Natural killer cell (primary cell): ENCODE results near the gene UTF1. TPM values are rescaled to one million over a fixed set of nuclear protein-coding genes. Genes with fewer than 3 reads are reported as not detected.

ENCODE experiments used
- ATAC-seq, 3 donors: fragments of 150-1000 bp in 2 of 3; fragments of 200-7000 bp in 1 of 3; cut with Tn5 transposase; 1 replicate in 1 of 3; 2 replicates in 2 of 3; pipeline ENCODE4 v1.10.0; 2021; ENCODE audit warnings: mild to moderate bottlenecking in 2 of 3, moderate library complexity in 2 of 3
- DNase-seq, 2 donors: peaks; one replicate each; pipeline versions ENCODE4 v3.0.0 to v3.0.0-alpha.2; 2013 to 2021; ENCODE audit warnings: mixed read lengths in 1 of 2
- H3K27ac ChIP-seq: one replicate; pipeline ENCODE4 v1.5.1; 2013; ENCODE audit warnings: mild to moderate bottlenecking, low read length
- H3K27me3 ChIP-seq: one replicate; pipeline ENCODE4 v1.6.1; 2013; ENCODE audit warnings: low read length; ENCODE audit not compliant: control insufficient read depth, insufficient read depth
- H3K36me3 ChIP-seq: one replicate; pipeline ENCODE4 v1.6.1; 2013; ENCODE audit warnings: low read length; ENCODE audit not compliant: control insufficient read depth, insufficient read depth
- H3K4me1 ChIP-seq: one replicate; pipeline ENCODE4 v1.6.1; 2013; ENCODE audit warnings: low read length; ENCODE audit not compliant: control insufficient read depth, insufficient read depth
- H3K4me3 ChIP-seq: one replicate; pipeline ENCODE4 v1.5.1; 2013; ENCODE audit warnings: low read length
- H3K9me3 ChIP-seq: one replicate; pipeline ENCODE4 v1.6.1; 2013; ENCODE audit warnings: low read length; ENCODE audit not compliant: control insufficient read depth, insufficient read depth
- H3K27ac Mint-ChIP-seq, 2 donors: one replicate each; pipeline ENCODE4 v1.8.0; 2022; ENCODE audit warnings: mild to moderate bottlenecking in 2 of 2, mixed read lengths in 2 of 2, moderate library complexity in 1 of 2
- H3K27me3 Mint-ChIP-seq, 2 donors: one replicate each; pipeline ENCODE4 v1.8.0; 2022; ENCODE audit warnings: low read depth in 2 of 2, mixed read lengths in 2 of 2
- H3K36me3 Mint-ChIP-seq: one replicate; pipeline ENCODE4 v1.8.0; 2022; ENCODE audit warnings: mixed read lengths
- H3K4me1 Mint-ChIP-seq, 2 donors: one replicate each; pipeline ENCODE4 v1.8.0; 2022; ENCODE audit warnings: mixed read lengths in 2 of 2
- H3K4me3 Mint-ChIP-seq: one replicate; pipeline ENCODE4 v1.8.0; 2022; ENCODE audit warnings: mild to moderate bottlenecking, moderate library complexity, mixed read lengths
- H3K9me3 Mint-ChIP-seq, 2 donors: one replicate each; pipeline ENCODE4 v1.8.0; 2022; ENCODE audit warnings: mixed read lengths in 2 of 2
- WGBS: methylation state at CpG from one replicate; pipeline ENCODE4 v1.1.7; 2013; ENCODE audit warnings: missing lambda C conversion rate; ENCODE audit not compliant: insufficient coverage; 5-methylcytosine and 5-hydroxymethylcytosine counted together
- intact Hi-C: fragments of 100-400 bp; cut with micrococcal nuclease; formaldehyde crosslinking; loops from one replicate; pipeline ENCODE4 v1.14.2; 2022
- total RNA-seq, 4 donors: library from RNA; stranded (reverse); fragments of 120-200 nt in 1 of 4; gene quantifications; one replicate each; pipeline versions ENCODE4 v1.2.3 to v1.2.4, GENCODE V29; 2013 to 2022
- TF ChIP-seq, protein P1 (sequence below): fragments of 200-600 bp; IDR thresholded peaks from one replicate; pipeline ENCODE4 v1.8.0; 2022; ENCODE audit warnings: antibody characterized with exemption

Gene UTF1
- total RNA-seq, 3 donors from 2014 or later (not counting 1 experiment from before 2014, with no cell fraction given), result 0.31 to 0.33 TPM; not detected in 1

DNA sequence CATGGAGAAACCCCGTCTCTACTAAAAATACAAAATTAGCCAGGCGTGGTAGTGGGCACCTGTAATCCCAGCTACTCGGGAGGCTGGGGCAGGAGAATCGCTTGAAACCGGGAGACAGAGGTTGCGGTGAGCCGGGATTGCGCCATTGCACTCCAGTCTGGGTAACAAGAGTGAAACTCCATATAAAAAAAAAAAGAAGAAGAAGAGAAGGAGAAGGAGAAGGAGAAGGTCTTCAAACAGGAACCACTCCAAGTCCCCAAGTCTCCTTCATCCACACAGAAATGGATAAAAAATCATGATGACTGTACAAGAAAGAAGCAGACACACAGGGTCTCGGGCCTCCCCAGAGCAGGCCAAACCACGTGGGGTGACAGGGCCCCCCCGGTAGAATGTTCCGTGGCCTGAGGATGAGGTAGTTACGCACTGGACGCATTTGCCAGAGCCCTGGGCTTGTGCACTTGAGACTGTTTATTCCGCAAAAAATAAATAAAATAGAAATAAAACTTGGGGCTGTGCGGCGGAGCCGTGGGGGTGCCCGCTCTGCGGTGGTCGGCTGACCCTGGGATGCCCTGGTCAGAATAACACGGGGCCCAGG lies 23.4 kb downstream of the UTF1 start:
- peaks cover 0 to 6% of the 10 kb centered on the region in 2 donors for H3K27me3 Mint-ChIP-seq
- intact Hi-C loops, result no loop called here
- H3K36me3 Mint-ChIP-seq, result no peaks in the 10 kb centered on the region
- H3K27me3 ChIP-seq, result no peaks in the 10 kb centered on the region
- no peaks in the 10 kb centered on the region for H3K9me3 Mint-ChIP-seq
- H3K27ac Mint-ChIP-seq, result no peak overlapping the region
- H3K4me1 Mint-ChIP-seq, result peaks cover 7 to 17% of the 10 kb centered on the region in 2 donors
- no peak for DNase-seq
- 92% methylated on average over 22 of the region's 22 CpGs for WGBS
- TF ChIP-seq, protein P1, sequence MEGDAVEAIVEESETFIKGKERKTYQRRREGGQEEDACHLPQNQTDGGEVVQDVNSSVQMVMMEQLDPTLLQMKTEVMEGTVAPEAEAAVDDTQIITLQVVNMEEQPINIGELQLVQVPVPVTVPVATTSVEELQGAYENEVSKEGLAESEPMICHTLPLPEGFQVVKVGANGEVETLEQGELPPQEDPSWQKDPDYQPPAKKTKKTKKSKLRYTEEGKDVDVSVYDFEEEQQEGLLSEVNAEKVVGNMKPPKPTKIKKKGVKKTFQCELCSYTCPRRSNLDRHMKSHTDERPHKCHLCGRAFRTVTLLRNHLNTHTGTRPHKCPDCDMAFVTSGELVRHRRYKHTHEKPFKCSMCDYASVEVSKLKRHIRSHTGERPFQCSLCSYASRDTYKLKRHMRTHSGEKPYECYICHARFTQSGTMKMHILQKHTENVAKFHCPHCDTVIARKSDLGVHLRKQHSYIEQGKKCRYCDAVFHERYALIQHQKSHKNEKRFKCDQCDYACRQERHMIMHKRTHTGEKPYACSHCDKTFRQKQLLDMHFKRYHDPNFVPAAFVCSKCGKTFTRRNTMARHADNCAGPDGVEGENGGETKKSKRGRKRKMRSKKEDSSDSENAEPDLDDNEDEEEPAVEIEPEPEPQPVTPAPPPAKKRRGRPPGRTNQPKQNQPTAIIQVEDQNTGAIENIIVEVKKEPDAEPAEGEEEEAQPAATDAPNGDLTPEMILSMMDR, result no peak
- no peak overlapping the region for H3K4me3 ChIP-seq
- no peak overlapping the region for H3K4me3 Mint-ChIP-seq
- ATAC-seq, result no peak
- peaks cover 18% of the 10 kb centered on the region for H3K4me1 ChIP-seq
- H3K27ac ChIP-seq, result no peak overlapping the region
- no peaks in the 10 kb centered on the region for H3K9me3 ChIP-seq
- H3K36me3 ChIP-seq, result no peaks in the 10 kb centered on the region

DNA sequence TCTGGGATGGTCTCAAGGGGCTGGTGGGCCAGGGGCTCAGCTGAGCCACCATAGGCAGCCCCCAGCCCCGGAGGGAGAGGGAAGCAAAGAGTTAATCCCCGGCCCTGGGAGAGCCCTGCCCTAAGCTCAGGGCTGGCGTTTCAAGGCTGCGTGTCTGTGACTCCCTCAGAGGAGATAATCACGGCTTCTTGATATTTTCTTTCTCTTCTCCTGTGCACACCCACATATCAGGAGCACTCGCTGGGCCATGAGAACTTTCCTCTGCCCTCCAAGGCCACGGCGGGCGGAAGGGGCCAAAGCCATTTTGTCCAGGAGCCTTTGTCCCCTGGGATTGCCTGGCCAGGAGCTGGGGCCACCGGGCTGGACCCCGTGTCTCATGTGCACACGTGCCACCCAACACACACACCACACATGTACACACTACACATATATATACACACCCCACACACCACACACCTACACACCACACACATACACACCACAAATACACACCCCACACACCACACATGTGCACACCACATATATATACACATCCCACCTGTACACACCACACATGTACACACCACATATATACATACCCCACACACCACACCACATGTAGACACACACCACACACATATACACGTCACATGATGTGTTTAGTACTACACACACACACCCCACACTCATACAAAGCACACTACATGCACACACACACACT lies 24.6 kb downstream of the UTF1 start:
- DNase-seq, result no peak
- TF ChIP-seq, protein P1, result no peak
- H3K27me3 Mint-ChIP-seq, result peaks cover 0 to 6% of the 10 kb centered on the region in 2 donors
- H3K9me3 Mint-ChIP-seq, result no peaks in the 10 kb centered on the region
- intact Hi-C loops, result no loop called here
- no peak overlapping the region for H3K4me3 ChIP-seq
- H3K4me1 ChIP-seq, result peaks cover 29% of the 10 kb centered on the region
- no peak overlapping the region for H3K27ac ChIP-seq
- 79% methylated on average over 13 of the region's 13 CpGs for WGBS
- no peak for ATAC-seq
- peaks cover 15 to 26% of the 10 kb centered on the region in 2 donors for H3K4me1 Mint-ChIP-seq
- no peak overlapping the region for H3K4me3 Mint-ChIP-seq
- no peaks in the 10 kb centered on the region for H3K36me3 ChIP-seq
- no peaks in the 10 kb centered on the region for H3K27me3 ChIP-seq
- no peak overlapping the region for H3K27ac Mint-ChIP-seq
- H3K9me3 ChIP-seq, result no peaks in the 10 kb centered on the region
- no peaks in the 10 kb centered on the region for H3K36me3 Mint-ChIP-seq

DNA sequence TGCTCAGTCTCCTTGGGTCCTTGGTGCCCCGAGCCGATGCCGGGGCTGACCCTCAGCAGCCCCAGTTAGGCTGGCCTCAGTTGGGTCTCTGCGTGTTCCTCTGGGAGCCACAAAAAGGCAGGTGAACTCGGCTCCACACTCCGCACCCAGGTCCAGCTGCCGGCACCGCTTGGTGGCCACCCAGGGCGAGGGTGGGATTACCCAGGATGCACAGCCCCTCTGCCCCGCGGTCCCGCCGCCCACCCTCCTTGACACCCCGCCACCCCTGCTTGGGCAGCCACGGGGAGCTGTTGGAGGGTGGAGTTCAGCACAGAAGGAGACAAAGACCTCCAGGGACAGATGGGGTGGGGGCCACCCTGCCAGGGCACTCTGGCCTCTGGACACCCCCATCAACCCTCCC lies 25.3 kb downstream of the UTF1 start:
- TF ChIP-seq, protein P1, result no peak
- Histone ChIP-seq H3K27me3 (no peaks in the 10 kb centered on the region), H3K9me3 (no peaks in the 10 kb centered on the region), H3K27ac (no peak overlapping the region), H3K4me3 (no peak overlapping the region), H3K4me1 (peaks cover 36% of the 10 kb centered on the region), H3K36me3 (no peaks in the 10 kb centered on the region)
- ATAC-seq (no peak), DNase-seq (no peak)
- Mint-ChIP-seq H3K36me3 (no peaks in the 10 kb centered on the region), H3K27me3 (peaks cover 0 to 4% of the 10 kb centered on the region in 2 donors), H3K4me1 (peaks cover 22 to 32% of the 10 kb centered on the region in 2 donors), H3K4me3 (no peak overlapping the region), H3K9me3 (no peaks in the 10 kb centered on the region), H3K27ac (no peak overlapping the region)
- WGBS, result 95% methylated on average over 15 of the region's 15 CpGs
- intact Hi-C loops, result no loop called here
